ENCODE results near the gene GNG13. TPM values are rescaled to one million over a fixed set of nuclear protein-coding genes. Genes with fewer than 3 reads are reported as not detected.
A peak's percentile ranks its signal among the peaks of the same experiment; 100 is the strongest.

GNG13 gene
- total and polyA plus RNA-seq, 9 of the 15 experiments (the other 6 are each of a cell fraction or from before 2014, with no cell fraction given): not detected

DNA sequence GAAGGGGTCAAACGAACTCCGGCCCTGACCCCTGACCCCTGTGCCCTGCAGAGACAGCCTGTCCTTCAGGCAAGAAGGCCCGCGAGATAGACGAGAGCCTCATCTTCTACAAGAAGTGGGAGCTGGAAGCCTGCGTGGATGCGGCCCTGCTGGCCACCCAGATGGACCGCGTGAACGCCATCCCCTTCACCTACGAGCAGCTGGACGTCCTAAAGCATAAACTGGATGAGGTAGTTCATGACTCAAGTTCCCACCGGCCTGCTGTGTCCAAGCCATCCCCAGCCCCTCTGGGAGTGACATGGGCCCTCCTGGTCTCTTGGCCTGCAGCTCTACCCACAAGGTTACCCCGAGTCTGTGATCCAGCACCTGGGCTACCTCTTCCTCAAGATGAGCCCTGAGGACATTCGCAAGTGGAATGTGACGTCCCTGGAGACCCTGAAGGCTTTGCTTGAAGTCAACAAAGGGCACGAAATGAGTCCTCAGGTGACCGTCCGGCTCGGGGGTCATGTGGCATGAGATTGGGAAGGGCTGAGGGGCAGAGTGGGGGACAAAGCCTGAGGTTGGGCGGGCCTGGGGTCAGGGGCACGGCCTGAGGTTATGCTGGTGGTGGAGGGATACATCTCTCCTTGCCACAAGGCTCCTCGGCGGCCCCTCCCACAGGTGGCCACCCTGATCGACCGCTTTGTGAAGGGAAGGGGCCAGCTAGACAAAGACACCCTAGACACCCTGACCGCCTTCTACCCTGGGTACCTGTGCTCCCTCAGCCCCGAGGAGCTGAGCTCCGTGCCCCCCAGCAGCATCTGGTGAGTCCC is 34.3 kb downstream of the GNG13 start (continued):
- TF ChIP-seq, protein P1, sequence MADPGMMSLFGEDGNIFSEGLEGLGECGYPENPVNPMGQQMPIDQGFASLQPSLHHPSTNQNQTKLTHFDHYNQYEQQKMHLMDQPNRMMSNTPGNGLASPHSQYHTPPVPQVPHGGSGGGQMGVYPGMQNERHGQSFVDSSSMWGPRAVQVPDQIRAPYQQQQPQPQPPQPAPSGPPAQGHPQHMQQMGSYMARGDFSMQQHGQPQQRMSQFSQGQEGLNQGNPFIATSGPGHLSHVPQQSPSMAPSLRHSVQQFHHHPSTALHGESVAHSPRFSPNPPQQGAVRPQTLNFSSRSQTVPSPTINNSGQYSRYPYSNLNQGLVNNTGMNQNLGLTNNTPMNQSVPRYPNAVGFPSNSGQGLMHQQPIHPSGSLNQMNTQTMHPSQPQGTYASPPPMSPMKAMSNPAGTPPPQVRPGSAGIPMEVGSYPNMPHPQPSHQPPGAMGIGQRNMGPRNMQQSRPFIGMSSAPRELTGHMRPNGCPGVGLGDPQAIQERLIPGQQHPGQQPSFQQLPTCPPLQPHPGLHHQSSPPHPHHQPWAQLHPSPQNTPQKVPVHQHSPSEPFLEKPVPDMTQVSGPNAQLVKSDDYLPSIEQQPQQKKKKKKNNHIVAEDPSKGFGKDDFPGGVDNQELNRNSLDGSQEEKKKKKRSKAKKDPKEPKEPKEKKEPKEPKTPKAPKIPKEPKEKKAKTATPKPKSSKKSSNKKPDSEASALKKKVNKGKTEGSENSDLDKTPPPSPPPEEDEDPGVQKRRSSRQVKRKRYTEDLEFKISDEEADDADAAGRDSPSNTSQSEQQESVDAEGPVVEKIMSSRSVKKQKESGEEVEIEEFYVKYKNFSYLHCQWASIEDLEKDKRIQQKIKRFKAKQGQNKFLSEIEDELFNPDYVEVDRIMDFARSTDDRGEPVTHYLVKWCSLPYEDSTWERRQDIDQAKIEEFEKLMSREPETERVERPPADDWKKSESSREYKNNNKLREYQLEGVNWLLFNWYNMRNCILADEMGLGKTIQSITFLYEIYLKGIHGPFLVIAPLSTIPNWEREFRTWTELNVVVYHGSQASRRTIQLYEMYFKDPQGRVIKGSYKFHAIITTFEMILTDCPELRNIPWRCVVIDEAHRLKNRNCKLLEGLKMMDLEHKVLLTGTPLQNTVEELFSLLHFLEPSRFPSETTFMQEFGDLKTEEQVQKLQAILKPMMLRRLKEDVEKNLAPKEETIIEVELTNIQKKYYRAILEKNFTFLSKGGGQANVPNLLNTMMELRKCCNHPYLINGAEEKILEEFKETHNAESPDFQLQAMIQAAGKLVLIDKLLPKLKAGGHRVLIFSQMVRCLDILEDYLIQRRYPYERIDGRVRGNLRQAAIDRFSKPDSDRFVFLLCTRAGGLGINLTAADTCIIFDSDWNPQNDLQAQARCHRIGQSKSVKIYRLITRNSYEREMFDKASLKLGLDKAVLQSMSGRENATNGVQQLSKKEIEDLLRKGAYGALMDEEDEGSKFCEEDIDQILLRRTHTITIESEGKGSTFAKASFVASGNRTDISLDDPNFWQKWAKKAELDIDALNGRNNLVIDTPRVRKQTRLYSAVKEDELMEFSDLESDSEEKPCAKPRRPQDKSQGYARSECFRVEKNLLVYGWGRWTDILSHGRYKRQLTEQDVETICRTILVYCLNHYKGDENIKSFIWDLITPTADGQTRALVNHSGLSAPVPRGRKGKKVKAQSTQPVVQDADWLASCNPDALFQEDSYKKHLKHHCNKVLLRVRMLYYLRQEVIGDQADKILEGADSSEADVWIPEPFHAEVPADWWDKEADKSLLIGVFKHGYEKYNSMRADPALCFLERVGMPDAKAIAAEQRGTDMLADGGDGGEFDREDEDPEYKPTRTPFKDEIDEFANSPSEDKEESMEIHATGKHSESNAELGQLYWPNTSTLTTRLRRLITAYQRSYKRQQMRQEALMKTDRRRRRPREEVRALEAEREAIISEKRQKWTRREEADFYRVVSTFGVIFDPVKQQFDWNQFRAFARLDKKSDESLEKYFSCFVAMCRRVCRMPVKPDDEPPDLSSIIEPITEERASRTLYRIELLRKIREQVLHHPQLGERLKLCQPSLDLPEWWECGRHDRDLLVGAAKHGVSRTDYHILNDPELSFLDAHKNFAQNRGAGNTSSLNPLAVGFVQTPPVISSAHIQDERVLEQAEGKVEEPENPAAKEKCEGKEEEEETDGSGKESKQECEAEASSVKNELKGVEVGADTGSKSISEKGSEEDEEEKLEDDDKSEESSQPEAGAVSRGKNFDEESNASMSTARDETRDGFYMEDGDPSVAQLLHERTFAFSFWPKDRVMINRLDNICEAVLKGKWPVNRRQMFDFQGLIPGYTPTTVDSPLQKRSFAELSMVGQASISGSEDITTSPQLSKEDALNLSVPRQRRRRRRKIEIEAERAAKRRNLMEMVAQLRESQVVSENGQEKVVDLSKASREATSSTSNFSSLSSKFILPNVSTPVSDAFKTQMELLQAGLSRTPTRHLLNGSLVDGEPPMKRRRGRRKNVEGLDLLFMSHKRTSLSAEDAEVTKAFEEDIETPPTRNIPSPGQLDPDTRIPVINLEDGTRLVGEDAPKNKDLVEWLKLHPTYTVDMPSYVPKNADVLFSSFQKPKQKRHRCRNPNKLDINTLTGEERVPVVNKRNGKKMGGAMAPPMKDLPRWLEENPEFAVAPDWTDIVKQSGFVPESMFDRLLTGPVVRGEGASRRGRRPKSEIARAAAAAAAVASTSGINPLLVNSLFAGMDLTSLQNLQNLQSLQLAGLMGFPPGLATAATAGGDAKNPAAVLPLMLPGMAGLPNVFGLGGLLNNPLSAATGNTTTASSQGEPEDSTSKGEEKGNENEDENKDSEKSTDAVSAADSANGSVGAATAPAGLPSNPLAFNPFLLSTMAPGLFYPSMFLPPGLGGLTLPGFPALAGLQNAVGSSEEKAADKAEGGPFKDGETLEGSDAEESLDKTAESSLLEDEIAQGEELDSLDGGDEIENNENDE (IDR thresholded peaks at IDR 0.05; ENCODE audit: low read depth, low read length): no peak
- TF ChIP-seq, protein P2, sequence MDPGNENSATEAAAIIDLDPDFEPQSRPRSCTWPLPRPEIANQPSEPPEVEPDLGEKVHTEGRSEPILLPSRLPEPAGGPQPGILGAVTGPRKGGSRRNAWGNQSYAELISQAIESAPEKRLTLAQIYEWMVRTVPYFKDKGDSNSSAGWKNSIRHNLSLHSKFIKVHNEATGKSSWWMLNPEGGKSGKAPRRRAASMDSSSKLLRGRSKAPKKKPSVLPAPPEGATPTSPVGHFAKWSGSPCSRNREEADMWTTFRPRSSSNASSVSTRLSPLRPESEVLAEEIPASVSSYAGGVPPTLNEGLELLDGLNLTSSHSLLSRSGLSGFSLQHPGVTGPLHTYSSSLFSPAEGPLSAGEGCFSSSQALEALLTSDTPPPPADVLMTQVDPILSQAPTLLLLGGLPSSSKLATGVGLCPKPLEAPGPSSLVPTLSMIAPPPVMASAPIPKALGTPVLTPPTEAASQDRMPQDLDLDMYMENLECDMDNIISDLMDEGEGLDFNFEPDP (CRISPR knock-in tag; IDR thresholded peaks at IDR 0.05): no peak
- no peak for TF ChIP-seq NONO (IDR thresholded peaks at IDR 0.05; ENCODE audit: low read depth in 2 of 2, low read length in 1 of 2)
- no peak for TF ChIP-seq POLR3A (IDR thresholded peaks at IDR 0.05; ENCODE audit: borderline replicate concordance, extremely low read depth, insufficient read depth, insufficient read length)
- TF ChIP-seq, protein P3, sequence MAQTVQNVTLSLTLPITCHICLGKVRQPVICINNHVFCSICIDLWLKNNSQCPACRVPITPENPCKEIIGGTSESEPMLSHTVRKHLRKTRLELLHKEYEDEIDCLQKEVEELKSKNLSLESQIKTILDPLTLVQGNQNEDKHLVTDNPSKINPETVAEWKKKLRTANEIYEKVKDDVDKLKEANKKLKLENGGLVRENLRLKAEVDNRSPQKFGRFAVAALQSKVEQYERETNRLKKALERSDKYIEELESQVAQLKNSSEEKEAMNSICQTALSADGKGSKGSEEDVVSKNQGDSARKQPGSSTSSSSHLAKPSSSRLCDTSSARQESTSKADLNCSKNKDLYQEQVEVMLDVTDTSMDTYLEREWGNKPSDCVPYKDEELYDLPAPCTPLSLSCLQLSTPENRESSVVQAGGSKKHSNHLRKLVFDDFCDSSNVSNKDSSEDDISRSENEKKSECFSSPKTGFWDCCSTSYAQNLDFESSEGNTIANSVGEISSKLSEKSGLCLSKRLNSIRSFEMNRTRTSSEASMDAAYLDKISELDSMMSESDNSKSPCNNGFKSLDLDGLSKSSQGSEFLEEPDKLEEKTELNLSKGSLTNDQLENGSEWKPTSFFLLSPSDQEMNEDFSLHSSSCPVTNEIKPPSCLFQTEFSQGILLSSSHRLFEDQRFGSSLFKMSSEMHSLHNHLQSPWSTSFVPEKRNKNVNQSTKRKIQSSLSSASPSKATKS (CRISPR knock-in tag; IDR thresholded peaks at IDR 0.05): no peak
- TF ChIP-seq, protein P4, sequence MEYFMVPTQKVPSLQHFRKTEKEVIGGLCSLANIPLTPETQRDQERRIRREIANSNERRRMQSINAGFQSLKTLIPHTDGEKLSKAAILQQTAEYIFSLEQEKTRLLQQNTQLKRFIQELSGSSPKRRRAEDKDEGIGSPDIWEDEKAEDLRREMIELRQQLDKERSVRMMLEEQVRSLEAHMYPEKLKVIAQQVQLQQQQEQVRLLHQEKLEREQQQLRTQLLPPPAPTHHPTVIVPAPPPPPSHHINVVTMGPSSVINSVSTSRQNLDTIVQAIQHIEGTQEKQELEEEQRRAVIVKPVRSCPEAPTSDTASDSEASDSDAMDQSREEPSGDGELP (CRISPR knock-in tag; IDR thresholded peaks at IDR 0.05; ENCODE audit: borderline replicate concordance): peak; percentile 13; the same call in 1 of the 2 replicates
- no peak for TF ChIP-seq MTF1 (CRISPR knock-in tag; IDR thresholded peaks at IDR 0.05; ENCODE audit: borderline replicate concordance)

Data from K562 (cell line).